HEK293 (cell line): ENCODE results near the gene CBX2.

Experiments used
- BCL11A ChIP-seq: fragments of 450-650 bp; formaldehyde crosslinking; IDR thresholded peaks from 2 replicates; pipeline ENCODE4 v1.5.1; 2016; ENCODE audit warnings: low read depth, missing biosample characterization, missing genetic modification characterization
- BCL11B ChIP-seq: fragments of 450-650 bp; formaldehyde crosslinking; IDR thresholded peaks from 2 replicates; pipeline ENCODE4 v1.5.1; 2016; ENCODE audit warnings: low read depth, missing biosample characterization, missing genetic modification characterization
- GLIS1 ChIP-seq: fragments of 450-650 bp; formaldehyde crosslinking; IDR thresholded peaks from 2 replicates; pipeline ENCODE4 v1.5.1; 2016; ENCODE audit warnings: missing biosample characterization, missing genetic modification characterization
- HOXD13 ChIP-seq: sonication (generic); formaldehyde crosslinking; IDR thresholded peaks from 2 replicates; pipeline ENCODE4 v1.8.0; 2022; ENCODE audit warnings: missing genetic modification reagents, borderline replicate concordance
- OSR2 ChIP-seq: fragments of 450-650 bp; formaldehyde crosslinking; IDR thresholded peaks from 2 replicates; pipeline ENCODE4 v1.5.1; 2016; ENCODE audit warnings: missing biosample characterization, missing genetic modification characterization
- SALL2 ChIP-seq: fragments of 450-650 bp; formaldehyde crosslinking; IDR thresholded peaks from 2 replicates; pipeline ENCODE4 v1.5.0; 2017; ENCODE audit warnings: missing biosample characterization, mild to moderate bottlenecking, missing genetic modification characterization, borderline replicate concordance
- SETDB1 ChIP-seq: IDR thresholded peaks from one replicate; pipeline ENCODE4 v1.6.1; 2017; ENCODE audit warnings: mild to moderate bottlenecking, low read length, moderate library complexity, mixed read lengths; ENCODE audit not compliant: insufficient read length
- WT1 ChIP-seq: fragments of 450-650 bp; formaldehyde crosslinking; IDR thresholded peaks from 2 replicates; pipeline ENCODE4 v1.5.1; 2016; ENCODE audit warnings: missing biosample characterization, missing genetic modification characterization
- YY1 ChIP-seq: fragments of 450-650 bp; formaldehyde crosslinking; IDR thresholded peaks from 2 replicates; pipeline ENCODE4 v1.5.1; 2018; ENCODE audit warnings: missing biosample characterization, missing genetic modification characterization
- ZBTB17 ChIP-seq: fragments of 450-650 bp; formaldehyde crosslinking; IDR thresholded peaks from 2 replicates; pipeline ENCODE4 v1.5.1; 2016; ENCODE audit warnings: missing biosample characterization, missing genetic modification characterization
- ZBTB26 ChIP-seq: fragments of 450-650 bp; formaldehyde crosslinking; optimal IDR thresholded peaks from 2 replicates; pipeline ENCODE3; 2016; ENCODE audit warnings: missing biosample characterization, mild to moderate bottlenecking, missing genetic modification characterization
- ZBTB8A ChIP-seq: fragments of 450-650 bp; formaldehyde crosslinking; IDR thresholded peaks from 2 replicates; pipeline ENCODE4 v1.5.1; 2016; ENCODE audit warnings: missing biosample characterization, missing genetic modification characterization
- ZFP3 ChIP-seq: fragments of 450-650 bp; formaldehyde crosslinking; IDR thresholded peaks from 2 replicates; pipeline ENCODE4 v1.5.1; 2016; ENCODE audit warnings: low read depth, missing biosample characterization, missing genetic modification characterization
- ZFP37 ChIP-seq: fragments of 450-650 bp; formaldehyde crosslinking; IDR thresholded peaks from 2 replicates; pipeline ENCODE4 v1.5.1; 2016; ENCODE audit warnings: missing biosample characterization, missing genetic modification characterization
- ZNF132 ChIP-seq: fragments of 450-650 bp; formaldehyde crosslinking; IDR thresholded peaks from 2 replicates; pipeline ENCODE4 v1.5.1; 2017; ENCODE audit warnings: missing biosample characterization, missing genetic modification characterization, borderline replicate concordance
- ZNF324 ChIP-seq: fragments of 450-650 bp; formaldehyde crosslinking; IDR thresholded peaks from 2 replicates; pipeline ENCODE4 v1.5.1; 2016; ENCODE audit warnings: missing biosample characterization, missing genetic modification characterization
- ZNF350 ChIP-seq: fragments of 450-650 bp; formaldehyde crosslinking; IDR thresholded peaks from 2 replicates; pipeline ENCODE4 v1.5.0; 2017; ENCODE audit warnings: missing biosample characterization, mild to moderate bottlenecking, missing genetic modification characterization
- ZNF362 ChIP-seq: fragments of 450-650 bp; formaldehyde crosslinking; IDR thresholded peaks from 2 replicates; pipeline ENCODE4 v1.5.1; 2016; ENCODE audit warnings: missing biosample characterization, missing genetic modification characterization
- ZNF423 ChIP-seq: fragments of 450-650 bp; formaldehyde crosslinking; IDR thresholded peaks from 2 replicates; pipeline ENCODE4 v1.5.1; 2016; ENCODE audit warnings: missing biosample characterization, missing genetic modification characterization
- ZNF521 ChIP-seq: fragments of 450-650 bp; formaldehyde crosslinking; IDR thresholded peaks from 2 replicates; pipeline ENCODE4 v1.5.1; 2017; ENCODE audit warnings: missing biosample characterization, mild to moderate bottlenecking, missing genetic modification characterization
- ZNF530 ChIP-seq: fragments of 450-650 bp; formaldehyde crosslinking; IDR thresholded peaks from 2 replicates; pipeline ENCODE4 v1.5.1; 2016; ENCODE audit warnings: low read depth, missing biosample characterization, missing genetic modification characterization
- ZNF549 ChIP-seq: fragments of 450-650 bp; IDR thresholded peaks from 2 replicates; pipeline ENCODE4 v1.5.1; 2018; ENCODE audit warnings: missing biosample characterization, missing genetic modification characterization, mild to moderate bottlenecking, inconsistent platforms, moderate library complexity
- ZNF561 ChIP-seq: fragments of 450-650 bp; IDR thresholded peaks from 2 replicates; pipeline ENCODE4 v1.5.1; 2018; ENCODE audit warnings: missing biosample characterization, missing genetic modification characterization, borderline replicate concordance
- ZNF571 ChIP-seq: fragments of 450-650 bp; formaldehyde crosslinking; IDR thresholded peaks from 2 replicates; pipeline ENCODE4 v1.5.0; 2017; ENCODE audit warnings: missing biosample characterization, missing genetic modification characterization
- ZNF585B ChIP-seq: fragments of 450-650 bp; formaldehyde crosslinking; IDR thresholded peaks from 2 replicates; pipeline ENCODE4 v1.5.1; 2016; ENCODE audit warnings: missing biosample characterization, missing genetic modification characterization
- ZNF610 ChIP-seq: fragments of 450-650 bp; formaldehyde crosslinking; IDR thresholded peaks from 2 replicates; pipeline ENCODE4 v1.5.1; 2016; ENCODE audit warnings: missing biosample characterization, missing genetic modification characterization, borderline replicate concordance
- ZNF658 ChIP-seq: fragments of 450-650 bp; formaldehyde crosslinking; IDR thresholded peaks from 2 replicates; pipeline ENCODE4; 2016; ENCODE audit warnings: missing biosample characterization, missing genetic modification characterization
- ZNF701 ChIP-seq: fragments of 450-650 bp; formaldehyde crosslinking; IDR thresholded peaks from 2 replicates; pipeline ENCODE4 v1.5.1; 2016; ENCODE audit warnings: missing biosample characterization, missing genetic modification characterization
- ZNF768 ChIP-seq: fragments of 450-650 bp; formaldehyde crosslinking; IDR thresholded peaks from 2 replicates; pipeline ENCODE4 v1.5.1; 2018; ENCODE audit warnings: missing biosample characterization, mild to moderate bottlenecking, missing genetic modification characterization
- TF ChIP-seq, protein P1 (sequence below): fragments of 450-650 bp; formaldehyde crosslinking; IDR thresholded peaks from 2 replicates; pipeline ENCODE4 v1.5.1; 2016; ENCODE audit warnings: missing biosample characterization, missing genetic modification characterization, low read depth
- TF ChIP-seq, protein P2 (sequence below): fragments of 450-650 bp; IDR thresholded peaks from 2 replicates; pipeline ENCODE4 v1.5.1; 2018; ENCODE audit warnings: missing biosample characterization, missing genetic modification characterization
- TF ChIP-seq, protein P3 (sequence below): fragments of 450-650 bp; formaldehyde crosslinking; IDR thresholded peaks from 2 replicates; pipeline ENCODE4 v1.5.1; 2016; ENCODE audit warnings: missing biosample characterization, missing genetic modification characterization, low read depth

The CBX2 gene

DNA sequence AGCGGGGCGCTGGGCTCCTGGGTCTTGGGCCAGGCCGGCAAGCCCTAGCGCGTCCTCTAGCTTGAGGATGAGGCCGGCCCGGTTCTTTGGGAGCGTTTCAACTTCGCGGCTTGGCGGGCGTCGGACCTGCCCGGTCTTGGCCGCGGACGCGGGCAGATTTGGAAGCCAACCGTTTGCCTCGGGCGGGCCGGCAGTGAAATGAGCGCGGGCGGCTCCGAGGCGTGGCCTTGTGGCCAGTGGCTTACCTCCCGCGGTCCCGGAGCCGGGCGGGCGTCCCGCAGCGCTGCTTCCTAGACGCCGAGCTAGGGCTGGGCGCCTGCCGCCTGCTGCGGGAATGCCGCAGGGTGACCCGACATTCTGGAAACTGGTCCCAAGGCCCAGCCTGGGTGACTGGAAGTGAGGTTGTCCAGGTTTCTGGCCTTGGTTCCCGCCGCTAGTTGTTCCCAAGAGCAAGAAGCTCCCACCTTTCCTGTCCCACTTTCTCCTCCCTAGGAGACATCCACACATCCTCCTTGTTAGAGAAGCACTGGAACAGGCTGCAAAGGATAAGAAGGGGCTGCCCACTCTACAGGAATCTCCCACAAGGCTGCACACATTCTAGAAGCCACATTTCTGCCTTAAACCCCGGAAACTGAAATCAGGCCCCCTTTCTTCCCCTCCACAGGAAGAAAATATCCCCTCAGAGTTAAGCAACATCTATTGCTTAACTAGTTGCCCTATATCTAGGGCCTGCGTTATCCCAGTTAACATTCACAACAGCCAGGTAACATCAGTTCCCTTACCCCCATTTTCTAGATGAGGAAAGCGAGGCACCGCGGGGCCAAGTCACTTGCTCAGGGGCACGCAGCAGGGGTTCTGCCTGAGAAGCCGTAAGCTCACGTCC lies 23.4 kb downstream of the CBX2 start (continued):
- TF ChIP-seq ZNF658 (tag by site-specific recombination), result no peak
- no peak for TF ChIP-seq ZNF701
- no peak for TF ChIP-seq BCL11B (tag by site-specific recombination)
- peak; percentile 91 for TF ChIP-seq ZBTB8A (tag by site-specific recombination)
- no peak for TF ChIP-seq ZNF610 (tag by site-specific recombination)
- TF ChIP-seq, protein P1, sequence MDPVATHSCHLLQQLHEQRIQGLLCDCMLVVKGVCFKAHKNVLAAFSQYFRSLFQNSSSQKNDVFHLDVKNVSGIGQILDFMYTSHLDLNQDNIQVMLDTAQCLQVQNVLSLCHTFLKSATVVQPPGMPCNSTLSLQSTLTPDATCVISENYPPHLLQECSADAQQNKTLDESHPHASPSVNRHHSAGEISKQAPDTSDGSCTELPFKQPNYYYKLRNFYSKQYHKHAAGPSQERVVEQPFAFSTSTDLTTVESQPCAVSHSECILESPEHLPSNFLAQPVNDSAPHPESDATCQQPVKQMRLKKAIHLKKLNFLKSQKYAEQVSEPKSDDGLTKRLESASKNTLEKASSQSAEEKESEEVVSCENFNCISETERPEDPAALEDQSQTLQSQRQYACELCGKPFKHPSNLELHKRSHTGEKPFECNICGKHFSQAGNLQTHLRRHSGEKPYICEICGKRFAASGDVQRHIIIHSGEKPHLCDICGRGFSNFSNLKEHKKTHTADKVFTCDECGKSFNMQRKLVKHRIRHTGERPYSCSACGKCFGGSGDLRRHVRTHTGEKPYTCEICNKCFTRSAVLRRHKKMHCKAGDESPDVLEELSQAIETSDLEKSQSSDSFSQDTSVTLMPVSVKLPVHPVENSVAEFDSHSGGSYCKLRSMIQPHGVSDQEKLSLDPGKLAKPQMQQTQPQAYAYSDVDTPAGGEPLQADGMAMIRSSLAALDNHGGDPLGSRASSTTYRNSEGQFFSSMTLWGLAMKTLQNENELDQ (tag by site-specific recombination), result no peak
- no peak for TF ChIP-seq ZNF132 (tag by site-specific recombination)
- TF ChIP-seq SETDB1, result no peak
- no peak for TF ChIP-seq ZNF585B
- TF ChIP-seq YY1 (tag by site-specific recombination), result no peak
- TF ChIP-seq ZNF362, result no peak
- no peak for TF ChIP-seq BCL11A (tag by site-specific recombination)
- no peak for TF ChIP-seq OSR2
- no peak for TF ChIP-seq ZNF571 (tag by site-specific recombination)
- TF ChIP-seq HOXD13, result no peak
- no peak for TF ChIP-seq ZNF324 (tag by site-specific recombination)
- TF ChIP-seq ZNF768 (tag by site-specific recombination), result no peak
- peak; percentile 96 for TF ChIP-seq ZNF423
- 0 out of 2 replicates have a peak, but pooled peaks have one; percentile 9 for TF ChIP-seq ZBTB17 (tag by site-specific recombination)
- TF ChIP-seq, protein P2, sequence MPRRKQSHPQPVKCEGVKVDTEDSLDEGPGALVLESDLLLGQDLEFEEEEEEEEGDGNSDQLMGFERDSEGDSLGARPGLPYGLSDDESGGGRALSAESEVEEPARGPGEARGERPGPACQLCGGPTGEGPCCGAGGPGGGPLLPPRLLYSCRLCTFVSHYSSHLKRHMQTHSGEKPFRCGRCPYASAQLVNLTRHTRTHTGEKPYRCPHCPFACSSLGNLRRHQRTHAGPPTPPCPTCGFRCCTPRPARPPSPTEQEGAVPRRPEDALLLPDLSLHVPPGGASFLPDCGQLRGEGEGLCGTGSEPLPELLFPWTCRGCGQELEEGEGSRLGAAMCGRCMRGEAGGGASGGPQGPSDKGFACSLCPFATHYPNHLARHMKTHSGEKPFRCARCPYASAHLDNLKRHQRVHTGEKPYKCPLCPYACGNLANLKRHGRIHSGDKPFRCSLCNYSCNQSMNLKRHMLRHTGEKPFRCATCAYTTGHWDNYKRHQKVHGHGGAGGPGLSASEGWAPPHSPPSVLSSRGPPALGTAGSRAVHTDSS, result no peak
- no peak; the same call in none of the 2 replicates for TF ChIP-seq ZFP37
- no peak for TF ChIP-seq ZNF561 (tag by site-specific recombination)
- peak; percentile 98 for TF ChIP-seq GLIS1 (tag by site-specific recombination)
- TF ChIP-seq ZNF549, result no peak
- TF ChIP-seq ZBTB26 (tag by site-specific recombination), result peak; percentile 81
- no peak for TF ChIP-seq SALL2 (tag by site-specific recombination)
- TF ChIP-seq, protein P3, sequence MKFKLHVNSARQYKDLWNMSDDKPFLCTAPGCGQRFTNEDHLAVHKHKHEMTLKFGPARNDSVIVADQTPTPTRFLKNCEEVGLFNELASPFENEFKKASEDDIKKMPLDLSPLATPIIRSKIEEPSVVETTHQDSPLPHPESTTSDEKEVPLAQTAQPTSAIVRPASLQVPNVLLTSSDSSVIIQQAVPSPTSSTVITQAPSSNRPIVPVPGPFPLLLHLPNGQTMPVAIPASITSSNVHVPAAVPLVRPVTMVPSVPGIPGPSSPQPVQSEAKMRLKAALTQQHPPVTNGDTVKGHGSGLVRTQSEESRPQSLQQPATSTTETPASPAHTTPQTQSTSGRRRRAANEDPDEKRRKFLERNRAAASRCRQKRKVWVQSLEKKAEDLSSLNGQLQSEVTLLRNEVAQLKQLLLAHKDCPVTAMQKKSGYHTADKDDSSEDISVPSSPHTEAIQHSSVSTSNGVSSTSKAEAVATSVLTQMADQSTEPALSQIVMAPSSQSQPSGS (tag by site-specific recombination), result no peak
- TF ChIP-seq ZNF521 (tag by site-specific recombination), result no peak
- peak; percentile 13; the same call in 1 of the 2 replicates for TF ChIP-seq WT1 (tag by site-specific recombination)
- TF ChIP-seq ZFP3 (tag by site-specific recombination), result no peak
- no peak for TF ChIP-seq ZNF350 (tag by site-specific recombination)
- no peak for TF ChIP-seq ZNF530
